SU-DHL-6 (cell line): ENCODE measurements around the gene HIPK2.

Experiments used
- H2AFZ ChIP-seq: fragments of 200-600 bp; sonication (generic); 2 replicates; pipeline ENCODE4 v1.6.1; 2014; ENCODE audit warnings: low read depth, mild to moderate bottlenecking, moderate library complexity, mixed read lengths, antibody characterized with exemption, low read length; ENCODE audit not compliant: severe bottlenecking
- H3F3A ChIP-seq: fragments of 200-600 bp; shearing (Covaris generic); 2 replicates; pipeline ENCODE4 v1.6.0; 2016; ENCODE audit warnings: antibody characterized with exemption, mild to moderate bottlenecking; ENCODE audit not compliant: insufficient read depth
- H3K27ac ChIP-seq: fragments of 200-600 bp; sonication (generic); 2 replicates; pipeline ENCODE4 v1.5.1; 2016; ENCODE audit warnings: low read depth, mild to moderate bottlenecking, low read length, moderate library complexity, mixed read lengths
- H3K27me3 ChIP-seq: fragments of 200-600 bp; sonication (generic), shearing (Covaris generic); 2 replicates; pipeline ENCODE4 v1.6.0; 2014; ENCODE audit warnings: mild to moderate bottlenecking, low read length
- H3K36me3 ChIP-seq: fragments of 200-600 bp; sonication (generic); 2 replicates; pipeline ENCODE4 v1.6.1; 2014; ENCODE audit warnings: mild to moderate bottlenecking, low read length, mixed read lengths
- H3K4me2 ChIP-seq: fragments of 300-600, 200-600 bp; shearing (Covaris generic), sonication (generic); 2 replicates; pipeline ENCODE4 v1.6.0; 2014; ENCODE audit warnings: low read length, low read depth, mild to moderate bottlenecking; ENCODE audit not compliant: poor library complexity, severe bottlenecking
- H3K4me3 ChIP-seq: fragments of 200-600 bp; sonication (generic); 2 replicates; pipeline ENCODE4 v1.5.1; 2014; ENCODE audit warnings: antibody characterized with exemption, low read length, mild to moderate bottlenecking, mixed read lengths; ENCODE audit not compliant: insufficient read depth, poor library complexity, severe bottlenecking
- H3K79me2 ChIP-seq: fragments of 200-600 bp; sonication (generic); 2 replicates; pipeline ENCODE4 v1.6.1; 2014; ENCODE audit warnings: mild to moderate bottlenecking, low read length, moderate library complexity; ENCODE audit not compliant: insufficient read depth
- H3K9ac ChIP-seq: fragments of 200-600 bp; sonication (generic); 2 replicates; pipeline ENCODE4 v1.7.0; 2014; ENCODE audit warnings: mild to moderate bottlenecking, low read length
- H3K9me2 ChIP-seq: fragments of 200-600 bp; sonication (generic); replicated peaks from 2 replicates; pipeline ENCODE4 v1.6.1; 2014; ENCODE audit warnings: low read length; ENCODE audit not compliant: insufficient read depth
- H3K9me3 ChIP-seq: fragments of 200-600 bp; sonication (generic); 2 replicates; pipeline ENCODE4 v1.6.1; 2014; ENCODE audit warnings: low read length, mixed read lengths; ENCODE audit not compliant: insufficient read depth
- H4K20me1 ChIP-seq: fragments of 200-600 bp; sonication (generic); 2 replicates; pipeline ENCODE4 v1.6.1; 2014; ENCODE audit warnings: low read depth, mild to moderate bottlenecking, antibody characterized with exemption, low read length, moderate library complexity, mixed read lengths
- EZH2phosphoT487 ChIP-seq: fragments of 200-600 bp; sonication (generic), shearing (Covaris generic); conservative IDR thresholded peaks from 2 replicates; pipeline ENCODE4 v1.6.1; 2018; ENCODE audit warnings: mild to moderate bottlenecking, antibody characterized with exemption, low read length, moderate library complexity, mixed read lengths
- TF ChIP-seq, protein P1 (sequence below): fragments of 200-600 bp; sonication (generic); IDR thresholded peaks from one replicate; pipeline ENCODE4 v1.5.1; 2017; ENCODE audit warnings: antibody characterized with exemption, mild to moderate bottlenecking, low read length, moderate library complexity; ENCODE audit not compliant: insufficient read depth, poor library complexity, severe bottlenecking

Gene HIPK2

GRCh38 chr7:139580435-139580834, 197.4 kb downstream of the HIPK2 start:
- no peak overlapping the region for H2AFZ ChIP-seq
- no peaks in the 10 kb centered on the region for H3K9me2 ChIP-seq
- no peaks in the 10 kb centered on the region for H3K9me3 ChIP-seq
- H3K27me3 ChIP-seq: no peaks in the 10 kb centered on the region
- H3K4me3 ChIP-seq: no peak overlapping the region
- no peak overlapping the region for H3K9ac ChIP-seq
- no peaks in the 10 kb centered on the region for H3K79me2 ChIP-seq
- TF ChIP-seq, protein P1, sequence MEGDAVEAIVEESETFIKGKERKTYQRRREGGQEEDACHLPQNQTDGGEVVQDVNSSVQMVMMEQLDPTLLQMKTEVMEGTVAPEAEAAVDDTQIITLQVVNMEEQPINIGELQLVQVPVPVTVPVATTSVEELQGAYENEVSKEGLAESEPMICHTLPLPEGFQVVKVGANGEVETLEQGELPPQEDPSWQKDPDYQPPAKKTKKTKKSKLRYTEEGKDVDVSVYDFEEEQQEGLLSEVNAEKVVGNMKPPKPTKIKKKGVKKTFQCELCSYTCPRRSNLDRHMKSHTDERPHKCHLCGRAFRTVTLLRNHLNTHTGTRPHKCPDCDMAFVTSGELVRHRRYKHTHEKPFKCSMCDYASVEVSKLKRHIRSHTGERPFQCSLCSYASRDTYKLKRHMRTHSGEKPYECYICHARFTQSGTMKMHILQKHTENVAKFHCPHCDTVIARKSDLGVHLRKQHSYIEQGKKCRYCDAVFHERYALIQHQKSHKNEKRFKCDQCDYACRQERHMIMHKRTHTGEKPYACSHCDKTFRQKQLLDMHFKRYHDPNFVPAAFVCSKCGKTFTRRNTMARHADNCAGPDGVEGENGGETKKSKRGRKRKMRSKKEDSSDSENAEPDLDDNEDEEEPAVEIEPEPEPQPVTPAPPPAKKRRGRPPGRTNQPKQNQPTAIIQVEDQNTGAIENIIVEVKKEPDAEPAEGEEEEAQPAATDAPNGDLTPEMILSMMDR: no peak
- TF ChIP-seq EZH2phosphoT487: no peak
- H3K27ac ChIP-seq: no peak overlapping the region
- no peak overlapping the region for H3K4me2 ChIP-seq
- no peaks in the 10 kb centered on the region for H3F3A ChIP-seq
- no peaks in the 10 kb centered on the region for H3K36me3 ChIP-seq
- H4K20me1 ChIP-seq: no peaks in the 10 kb centered on the region

GRCh38 chr7:139576179-139576973, 201.4 kb downstream of the HIPK2 start:
- Histone ChIP-seq H3K79me2 (no peaks in the 10 kb centered on the region), H3K36me3 (no peaks in the 10 kb centered on the region), H3K9ac (no peak overlapping the region), H2AFZ (no peak overlapping the region), H3F3A (no peaks in the 10 kb centered on the region), H4K20me1 (no peaks in the 10 kb centered on the region), H3K27ac (no peak overlapping the region), H3K4me2 (no peak overlapping the region), H3K27me3 (no peaks in the 10 kb centered on the region), H3K4me3 (no peak overlapping the region), H3K9me3 (no peaks in the 10 kb centered on the region), H3K9me2 (no peaks in the 10 kb centered on the region)
- no peak for TF ChIP-seq EZH2phosphoT487
- TF ChIP-seq, protein P1: no peak

GRCh38 chr7:139575338-139575680, 202.5 kb downstream of the HIPK2 start:
- TF ChIP-seq EZH2phosphoT487: no peak
- TF ChIP-seq, protein P1: no peak
- no peak overlapping the region for H3K4me2 ChIP-seq
- no peaks in the 10 kb centered on the region for H3K36me3 ChIP-seq

More at GRCh38 chr7:139575338-139575680, 202.5 kb downstream of the HIPK2 start:
- no peaks in the 10 kb centered on the region for H3K9me3 ChIP-seq
- no peaks in the 10 kb centered on the region for H3K9me2 ChIP-seq
- H2AFZ ChIP-seq: no peak overlapping the region
- no peaks in the 10 kb centered on the region for H3F3A ChIP-seq
- H4K20me1 ChIP-seq: no peaks in the 10 kb centered on the region
- H3K27ac ChIP-seq: no peak overlapping the region
- no peaks in the 10 kb centered on the region for H3K79me2 ChIP-seq
- no peak overlapping the region for H3K9ac ChIP-seq
- H3K4me3 ChIP-seq: no peak overlapping the region
- H3K27me3 ChIP-seq: no peaks in the 10 kb centered on the region
